ENCODE data around the gene ADAMTSL2.
"Not testable (repeated sequence)": the region's sequence is repeated elsewhere in the genome, so short reads cannot be mapped to it uniquely, and the experiment has no call there.

Gene ADAMTSL2

GRCh38 chr9:133560944-133561343 is 26.4 kb downstream of the ADAMTSL2 start:
- no peak for DNase-seq

GRCh38 chr9:133561976-133562554 is 27.6 kb downstream of the ADAMTSL2 start:
- no peak for DNase-seq

DNA sequence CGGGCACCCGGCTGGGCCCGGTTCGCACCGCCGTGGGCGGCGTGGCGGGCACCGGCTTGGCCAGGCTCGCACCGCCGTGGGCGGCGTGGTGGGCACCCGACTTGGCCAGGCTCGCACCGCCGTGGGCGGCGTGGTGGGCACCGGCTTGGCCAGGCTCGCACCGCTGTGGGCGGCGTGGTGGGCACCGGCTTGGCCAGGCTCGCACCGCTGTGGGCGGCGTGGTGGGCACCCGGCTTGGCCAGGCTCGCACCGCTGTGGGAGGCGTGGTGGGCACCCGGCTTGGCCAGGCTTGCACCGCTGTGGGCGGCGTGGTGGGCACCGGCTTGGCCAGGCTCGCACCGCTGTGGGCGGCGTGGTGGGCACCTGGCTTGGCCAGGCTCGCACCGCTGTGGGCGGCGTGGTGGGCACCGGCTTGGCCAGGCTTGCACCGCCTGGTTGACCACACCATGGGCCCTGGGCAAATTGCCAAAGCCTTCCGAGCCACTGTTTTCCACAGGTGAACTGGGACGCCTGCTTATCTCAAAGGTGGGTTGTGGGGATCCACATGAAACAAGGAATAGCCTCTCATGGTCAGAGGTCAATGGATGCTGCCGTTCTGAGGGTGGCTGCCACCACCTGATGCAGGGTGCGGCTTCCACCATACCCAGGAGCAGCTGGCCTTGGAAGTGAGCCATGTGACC is 28.2 kb downstream of the ADAMTSL2 start:
- DNase-seq: no peak

GRCh38 chr9:133563291-133563796 is 28.8 kb downstream of the ADAMTSL2 start:
- no peak for DNase-seq

DNA sequence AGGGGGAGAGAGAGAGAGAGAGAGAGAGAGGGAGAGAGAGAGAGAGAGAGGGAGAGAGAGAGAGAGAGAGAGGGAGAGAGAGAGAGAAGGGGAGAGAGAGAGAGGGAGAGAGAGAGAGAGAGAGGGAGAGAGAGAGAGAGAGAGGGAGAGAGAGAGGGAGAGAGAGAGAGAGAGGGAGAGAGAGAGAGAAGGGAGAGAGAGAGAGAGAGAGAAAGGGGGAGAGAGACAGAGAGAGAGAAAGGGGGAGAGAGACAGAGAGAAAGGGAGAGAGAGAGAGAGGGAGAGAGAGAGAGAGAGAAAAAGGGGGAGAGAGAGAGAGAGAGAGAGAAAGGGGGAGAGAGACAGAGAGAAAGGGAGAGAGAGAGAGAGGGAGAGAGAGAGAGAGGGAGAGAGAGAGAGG is 29.3 kb downstream of the ADAMTSL2 start:
- not testable (repeated sequence) for DNase-seq

- no peak for DNase-seq
Measured at GRCh38 chr9:133564451-133565116, 30.1 kb downstream of the ADAMTSL2 start.

- DNase-seq: no peak
Measured at GRCh38 chr9:133566382-133566781, 31.9 kb downstream of the ADAMTSL2 start.

DNA sequence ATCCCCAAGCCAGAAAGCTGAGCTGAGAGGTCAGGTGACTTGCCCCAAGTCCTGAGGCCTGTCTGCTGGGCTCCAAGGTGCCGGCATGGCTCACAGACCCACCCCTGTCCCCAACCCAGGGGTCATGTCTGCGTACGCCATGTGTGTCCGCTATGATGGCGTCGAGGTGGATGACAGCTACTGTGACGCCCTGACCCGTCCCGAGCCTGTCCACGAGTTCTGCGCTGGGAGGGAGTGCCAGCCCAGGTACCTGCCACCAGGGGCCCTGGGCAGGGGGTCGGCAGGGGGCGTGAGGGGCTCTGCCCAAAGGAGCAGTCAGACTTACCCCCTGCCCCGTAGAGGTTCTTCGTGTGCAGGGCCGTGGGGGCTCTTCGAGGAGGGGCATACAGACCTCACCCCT is 32.3 kb downstream of the ADAMTSL2 start:
- no peak for DNase-seq

DNA sequence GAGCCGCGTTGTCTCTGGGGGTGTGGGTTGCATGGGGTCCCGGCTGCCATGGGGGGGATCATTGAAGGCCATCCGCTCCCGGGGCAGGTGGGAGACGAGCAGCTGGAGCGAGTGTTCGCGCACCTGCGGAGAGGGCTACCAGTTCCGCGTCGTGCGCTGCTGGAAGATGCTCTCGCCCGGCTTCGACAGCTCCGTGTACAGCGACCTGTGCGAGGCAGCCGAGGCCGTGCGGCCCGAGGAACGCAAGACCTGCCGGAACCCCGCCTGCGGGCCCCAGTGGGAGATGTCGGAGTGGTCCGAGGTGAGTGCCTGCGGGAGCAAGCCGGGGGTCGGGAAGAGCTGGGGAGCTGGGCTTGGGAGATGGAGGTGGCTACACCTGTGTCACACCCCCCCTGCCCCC is 33.7 kb downstream of the ADAMTSL2 start:
- DNase-seq: no peak

GRCh38 chr9:133569121-133569785 is 34.7 kb downstream of the ADAMTSL2 start:
- no peak for DNase-seq

DNA sequence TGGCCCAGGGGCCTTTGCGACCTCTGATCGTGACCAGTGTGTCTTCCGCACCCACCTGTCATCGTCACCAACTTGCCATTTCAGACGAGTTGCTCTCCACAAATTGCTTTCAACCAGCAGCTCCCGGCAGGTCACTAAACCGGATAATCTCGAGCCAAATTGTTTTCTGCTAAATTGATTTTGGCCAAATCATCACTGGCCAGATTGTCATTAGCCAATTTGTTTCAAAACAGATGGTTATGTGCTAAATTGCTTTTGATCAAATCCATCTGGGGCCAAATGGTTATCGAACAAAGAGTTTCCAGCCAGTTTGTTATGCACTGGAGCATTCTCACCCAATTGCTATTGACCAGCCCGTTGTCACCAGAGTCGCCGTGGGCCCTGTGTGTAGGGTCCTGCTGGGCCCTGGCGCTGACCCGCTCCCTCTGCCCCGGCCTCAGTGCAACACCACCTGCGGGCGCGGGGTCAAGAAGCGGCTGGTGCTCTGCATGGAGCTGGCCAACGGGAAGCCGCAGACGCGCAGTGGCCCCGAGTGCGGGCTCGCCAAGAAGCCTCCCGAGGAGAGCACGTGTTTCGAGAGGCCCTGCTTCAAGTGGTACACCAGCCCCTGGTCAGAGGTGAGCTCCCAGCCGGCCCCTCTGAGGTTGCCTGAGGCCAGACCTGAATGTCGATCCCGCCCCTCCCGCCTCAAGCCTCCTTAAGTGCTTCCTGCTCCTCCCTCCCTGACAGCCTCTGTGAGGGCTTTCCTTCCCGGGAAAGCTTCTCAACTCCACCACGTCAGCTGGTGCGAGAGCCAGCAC is 35.6 kb downstream of the ADAMTSL2 start:
- no peak for DNase-seq

DNA sequence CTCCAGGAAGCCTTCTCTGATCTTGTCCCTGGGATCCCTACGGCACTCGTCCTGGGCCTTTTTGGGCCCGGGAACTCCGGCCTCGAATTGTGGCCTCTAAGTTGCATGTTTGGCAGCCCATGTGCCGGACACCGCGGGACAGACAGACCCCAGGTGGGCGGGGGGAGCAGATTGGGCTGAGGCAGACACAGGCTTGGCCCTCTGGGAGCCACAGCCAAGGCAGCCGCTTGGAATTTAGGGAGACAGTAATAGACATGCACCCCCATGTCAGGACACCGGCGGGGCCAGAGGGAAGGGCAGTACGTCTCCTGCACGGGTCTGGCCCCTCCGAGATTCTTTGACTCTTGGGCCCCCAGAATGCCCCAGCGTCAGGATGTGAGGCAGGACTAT is 36.2 kb downstream of the ADAMTSL2 start:
- no peak for DNase-seq

GRCh38 chr9:133571391-133571890 is 36.9 kb downstream of the ADAMTSL2 start:
- DNase-seq: no peak

GRCh38 chr9:133571896-133572595 is 37.5 kb downstream of the ADAMTSL2 start:
- DNase-seq: no peak

- DNase-seq: no peak
Measured at GRCh38 chr9:133572821-133573361, 38.4 kb downstream of the ADAMTSL2 start.

DNA sequence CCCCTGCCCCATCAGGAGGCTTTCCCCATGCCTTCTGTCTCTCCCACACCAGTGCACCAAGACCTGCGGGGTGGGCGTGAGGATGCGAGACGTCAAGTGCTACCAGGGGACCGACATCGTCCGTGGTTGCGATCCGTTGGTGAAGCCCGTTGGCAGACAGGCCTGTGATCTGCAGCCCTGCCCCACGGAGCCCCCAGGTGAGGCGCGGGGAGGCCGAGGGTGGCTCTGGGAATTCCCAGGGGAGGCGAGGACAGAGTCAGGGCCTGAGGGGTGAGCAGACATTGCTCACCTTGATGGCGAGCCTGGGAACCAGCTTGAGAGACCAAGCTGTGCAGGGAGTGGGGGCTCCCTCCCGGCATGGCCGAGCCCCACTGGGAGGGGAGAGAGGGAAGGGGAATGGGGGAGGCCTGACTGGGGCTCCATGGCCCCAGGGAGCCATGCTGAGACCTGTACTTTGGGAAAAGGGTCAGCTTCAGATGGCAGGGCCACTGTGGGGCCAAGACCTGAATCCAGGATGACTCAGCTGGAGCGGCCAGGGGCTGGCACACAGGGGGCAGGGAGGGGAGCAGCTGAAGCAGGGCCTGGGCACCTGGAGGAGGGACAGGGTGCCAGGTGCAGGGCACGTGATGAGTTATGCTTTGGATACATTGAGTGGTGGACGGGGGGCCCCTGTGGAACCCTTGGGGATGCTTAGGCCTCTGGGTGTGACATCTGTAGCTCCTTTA is 39.4 kb downstream of the ADAMTSL2 start:
- DNase-seq: no peak

GRCh38 chr9:133574771-133575170 is 40.3 kb downstream of the ADAMTSL2 start:
- no peak for DNase-seq

DNA sequence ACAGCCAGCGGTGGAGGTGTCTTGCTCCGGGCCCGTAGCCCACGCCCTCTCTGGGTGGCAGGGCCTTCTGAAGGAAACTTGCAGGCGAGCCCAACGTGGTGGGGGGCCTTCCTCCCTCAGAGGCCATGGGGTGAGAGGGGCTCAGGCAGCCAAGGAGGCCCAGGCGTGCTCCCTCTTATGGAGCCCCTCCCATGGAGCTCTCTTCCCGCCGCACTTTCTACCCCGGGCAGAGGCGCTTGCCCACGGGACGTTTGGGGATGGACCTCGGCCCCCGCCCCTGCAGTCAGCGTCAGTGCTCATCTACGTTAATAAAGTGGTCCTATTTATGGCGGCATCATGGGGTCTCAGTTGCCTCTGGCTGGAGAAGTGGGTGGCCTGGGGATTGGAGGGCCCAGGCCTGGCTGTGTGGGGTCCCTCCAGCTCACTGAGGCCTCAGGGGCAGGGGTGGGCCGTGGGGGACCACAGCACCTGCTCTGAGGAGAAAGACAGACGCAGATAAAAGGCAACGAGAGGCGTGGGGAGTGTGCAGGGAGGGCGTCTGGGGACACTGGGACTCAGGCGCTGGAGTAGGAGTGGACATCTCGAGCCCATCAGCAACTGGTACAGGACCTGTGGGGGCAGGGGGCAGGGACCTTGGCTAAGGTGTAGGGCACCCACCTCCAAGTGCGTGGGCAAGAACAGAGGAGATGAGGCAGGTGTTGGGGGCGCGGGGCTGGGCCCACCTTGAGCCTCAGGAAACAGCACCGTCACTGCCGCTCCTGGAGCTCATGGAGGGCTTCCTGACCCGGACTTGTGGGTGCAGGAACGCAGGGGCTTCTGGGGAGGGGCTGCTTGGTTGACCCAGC is 40.9 kb downstream of the ADAMTSL2 start:
- DNase-seq: no peak

GRCh38 chr9:133576031-133576874 is 41.7 kb downstream of the ADAMTSL2 start:
- no peak for DNase-seq

Measured in 8988T (cell line).